Gastrocnemius medialis (tissue), 4 donors: ENCODE results near the gene TCTN2.

ENCODE experiments used
- CTCF ChIP-seq, 5 experiments: fragments of 450-650 bp in 3 of 5; fragments of 200-600 bp in 2 of 5; sonication (generic) in 2 of 5; IDR thresholded peaks in 4 of 5; conservative IDR thresholded peaks in 1 of 5; 1 replicate in 4 of 5; 2 replicates in 1 of 5; pipeline ENCODE4 v1.5.1; 2016 to 2019; ENCODE audit warnings: antibody characterized with exemption in 5 of 5, mild to moderate bottlenecking in 3 of 5, moderate library complexity in 3 of 5
- POLR2A ChIP-seq, 2 donors: fragments of 450-650 bp; IDR thresholded peaks; one replicate each; pipeline ENCODE4 v1.6.1; 2017; ENCODE audit warnings: antibody characterized with exemption in 2 of 2, mild to moderate bottlenecking in 2 of 2, moderate library complexity in 2 of 2

DNA sequence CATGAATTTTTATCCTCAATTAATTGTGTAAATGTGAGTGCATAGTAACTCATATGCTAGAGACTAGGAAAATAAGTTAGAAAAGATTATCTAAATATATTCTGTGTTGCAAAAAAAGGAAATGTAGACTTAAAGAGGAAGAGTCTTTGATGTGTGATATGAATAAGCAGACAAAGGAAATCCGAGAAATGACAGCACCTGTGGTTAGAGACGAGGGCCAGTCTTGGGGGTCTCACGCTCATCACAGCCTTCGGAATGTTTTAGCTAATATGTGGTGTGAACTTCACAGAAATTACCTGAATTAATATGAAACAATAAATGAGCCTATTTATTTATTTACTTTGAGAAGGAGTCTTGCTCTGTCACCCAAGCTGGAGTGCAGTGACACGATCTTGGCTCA, 52.9 kb downstream of the TCTN2 start:
- no peak for TF ChIP-seq POLR2A (IDR thresholded peaks at IDR 0.05)
- no peak for TF ChIP-seq CTCF (IDR thresholded peaks at IDR 0.05 in 4 of 5, conservative IDR thresholded peaks at IDR 0.05 in 1 of 5)
